SKM-1 (cell line): ENCODE data around the gene HCFC1.

Experiments used
- DNase-seq: peaks from one replicate; lab custom pipeline; 2025; ENCODE audit not compliant: unreplicated experiment; lab: John Stamatoyannopoulos, UW

The HCFC1 gene

DNA sequence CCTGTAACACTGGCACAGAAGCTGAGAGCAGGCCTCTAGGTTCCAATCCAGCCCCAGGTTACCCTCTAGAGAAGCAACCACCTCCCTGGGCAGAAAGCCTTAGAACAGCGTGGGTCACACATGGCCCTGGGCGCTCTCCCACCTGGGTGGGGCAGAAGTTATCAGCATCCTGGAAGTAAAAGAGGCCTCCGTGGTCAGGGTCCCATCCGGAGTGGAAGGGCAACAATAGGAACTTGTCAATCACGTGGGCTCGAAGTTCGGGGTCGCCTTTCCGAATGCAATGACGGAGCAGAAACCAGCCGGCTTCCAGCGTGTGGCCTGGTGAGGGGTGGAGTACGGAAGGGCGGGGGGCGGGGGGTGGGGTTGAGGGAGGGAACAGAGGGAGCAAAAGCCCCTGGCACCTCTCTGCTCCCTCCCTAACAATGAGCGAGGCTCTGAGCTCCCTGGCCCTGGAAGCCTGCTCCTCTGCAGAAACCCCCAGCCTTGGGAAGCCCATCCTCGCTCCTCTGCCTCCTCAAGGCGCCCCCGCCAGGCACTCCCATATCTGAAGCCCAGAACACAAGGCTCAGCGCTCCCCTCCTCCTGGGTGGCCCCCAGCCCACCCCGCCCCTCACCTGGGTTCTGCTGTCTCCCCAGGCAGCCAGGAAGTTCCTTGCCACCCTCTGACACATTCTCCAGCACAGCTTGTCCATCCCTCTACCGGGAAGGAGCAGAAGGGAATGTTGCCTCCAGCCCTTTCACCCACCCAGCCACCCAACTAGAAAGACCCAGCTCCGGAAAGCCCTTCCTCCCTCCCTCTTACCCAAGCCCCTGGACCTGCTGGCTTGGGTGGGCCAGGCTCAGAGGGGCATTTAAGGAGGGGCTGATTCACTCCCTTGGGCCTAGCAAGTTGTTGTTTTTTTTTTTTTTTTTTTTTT, 30.0 kb downstream of the HCFC1 start:
- no peak for DNase-seq

GRCh38 chrX:153939573-153939972, 32.0 kb downstream of the HCFC1 start:
- DNase-seq = no peak

- DNase-seq = no peak
These were observed 33.3 kb downstream of the HCFC1 start for GRCh38 chrX:153938226-153938786.

DNA sequence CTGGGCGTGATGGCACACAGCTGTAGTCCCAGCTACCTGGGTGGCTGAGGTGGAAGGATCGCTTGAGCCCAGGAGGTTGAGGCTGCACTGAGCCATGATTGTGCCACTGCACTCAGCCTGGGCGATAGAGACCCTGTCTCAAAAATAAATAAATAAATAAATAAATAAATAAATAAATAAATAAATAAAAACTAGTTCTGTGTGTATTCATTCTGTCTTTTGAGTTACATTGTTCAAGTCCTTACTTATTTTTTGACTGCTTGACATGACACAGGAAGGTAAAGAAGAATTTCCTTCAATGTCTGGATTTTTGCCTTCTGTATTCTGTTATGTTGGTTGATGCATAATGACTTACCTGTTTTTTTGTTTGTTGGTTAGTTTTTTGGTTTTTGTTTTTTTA, 34.6 kb downstream of the HCFC1 start:
- no peak for DNase-seq

DNA sequence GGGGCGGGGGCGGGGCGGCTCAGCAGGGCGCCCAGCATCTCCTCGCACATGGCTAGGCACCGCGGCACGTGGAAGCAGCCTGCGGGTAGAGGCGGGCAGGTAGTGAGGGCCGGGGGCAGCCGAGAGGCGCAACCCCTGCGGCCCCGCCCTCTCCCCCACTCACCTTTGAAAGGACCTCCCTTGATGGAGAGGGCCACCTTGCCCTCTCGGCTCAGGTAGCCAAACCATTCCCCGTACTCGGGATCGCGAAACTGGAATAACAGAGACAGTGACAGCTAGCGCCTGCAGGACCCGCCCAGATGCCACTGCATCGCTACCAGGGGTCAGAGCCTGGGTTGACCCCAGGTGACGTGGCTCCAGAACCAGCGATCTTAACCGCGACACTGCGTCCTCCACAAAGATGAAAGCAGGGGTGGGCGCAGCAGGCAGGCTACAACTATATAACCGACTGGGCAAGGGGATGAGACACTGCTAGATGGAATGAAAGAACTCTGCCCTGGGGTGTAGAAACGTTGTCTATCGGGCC, 36.2 kb downstream of the HCFC1 start:
- DNase-seq = no peak

DNA sequence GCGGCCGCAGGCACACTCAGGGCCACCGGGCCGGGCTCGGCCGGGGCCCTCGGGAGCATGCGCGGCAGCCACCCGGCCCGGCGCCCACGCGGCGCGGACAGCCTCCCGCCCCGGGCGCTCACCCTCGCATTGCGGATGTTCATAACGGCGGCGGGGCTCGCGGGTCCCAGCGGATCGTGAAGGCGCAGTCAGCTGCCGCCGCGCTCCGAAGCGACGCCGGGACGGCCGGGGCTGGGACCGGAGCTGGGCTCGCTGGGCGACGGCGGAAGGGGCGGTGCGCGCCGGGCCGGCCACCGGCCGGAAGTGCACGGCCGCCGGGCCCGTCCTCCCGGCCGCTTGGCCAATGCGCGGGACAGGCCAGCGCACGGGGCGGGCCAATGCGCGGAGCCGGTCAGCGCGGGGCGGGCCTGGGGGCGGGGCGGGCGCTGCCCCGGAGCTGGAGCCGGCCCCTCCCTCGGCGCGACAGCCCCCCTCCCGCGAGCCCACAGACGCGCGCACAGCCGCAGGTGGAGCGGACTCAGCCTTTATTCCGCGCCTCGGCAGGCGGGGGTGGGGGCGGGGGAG, 36.8 kb downstream of the HCFC1 start, which contains the start of gene NAA10:
Gene NAA10 (minus strand): TSS at position 276 of the 564 bp plus-strand sequence. CDS start 133 bp downstream, at position 143.
- DNase-seq = peak; percentile 2

GRCh38 chrX:153934148-153934761, 37.4 kb downstream of the HCFC1 start:
- DNase-seq = no peak

GRCh38 chrX:153933748-153934147, 37.9 kb downstream of the HCFC1 start:
- DNase-seq = no peak

DNA sequence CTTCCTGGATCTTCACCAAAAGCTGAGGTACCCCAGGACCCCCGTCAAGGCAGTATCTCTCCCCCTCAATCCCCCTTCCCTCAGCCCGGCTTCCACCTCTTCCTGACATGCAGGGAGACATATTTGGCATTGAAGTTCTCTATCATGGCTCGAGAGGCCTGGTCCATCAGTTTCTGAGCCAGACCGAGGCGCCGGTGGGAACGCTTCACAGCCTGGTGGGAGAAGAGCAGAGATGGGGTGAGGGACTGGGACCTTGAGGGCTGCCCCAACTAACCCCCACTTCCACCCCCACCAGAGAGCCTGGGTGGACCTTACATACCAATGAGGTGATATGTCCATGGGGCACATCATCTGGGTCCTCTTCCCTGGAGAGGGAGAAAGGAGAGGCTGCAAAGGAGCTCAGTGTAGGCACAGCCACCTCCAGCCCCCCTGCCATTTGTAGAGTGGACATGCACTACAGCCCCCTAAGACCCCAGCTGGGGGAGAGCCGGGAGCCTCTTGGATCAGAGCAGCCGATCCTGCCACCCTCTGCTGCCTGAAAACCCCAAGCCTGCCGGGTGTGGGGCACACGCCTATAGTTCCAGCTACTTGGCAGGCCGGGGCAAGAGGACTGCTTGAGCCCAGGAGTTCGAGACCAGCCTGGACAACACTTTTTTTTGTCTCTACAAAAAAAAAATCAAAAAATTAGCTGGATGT, 39.2 kb downstream of the HCFC1 start:
- no peak for DNase-seq

GRCh38 chrX:153931748-153932147, 39.9 kb downstream of the HCFC1 start:
- DNase-seq = no peak

DNA sequence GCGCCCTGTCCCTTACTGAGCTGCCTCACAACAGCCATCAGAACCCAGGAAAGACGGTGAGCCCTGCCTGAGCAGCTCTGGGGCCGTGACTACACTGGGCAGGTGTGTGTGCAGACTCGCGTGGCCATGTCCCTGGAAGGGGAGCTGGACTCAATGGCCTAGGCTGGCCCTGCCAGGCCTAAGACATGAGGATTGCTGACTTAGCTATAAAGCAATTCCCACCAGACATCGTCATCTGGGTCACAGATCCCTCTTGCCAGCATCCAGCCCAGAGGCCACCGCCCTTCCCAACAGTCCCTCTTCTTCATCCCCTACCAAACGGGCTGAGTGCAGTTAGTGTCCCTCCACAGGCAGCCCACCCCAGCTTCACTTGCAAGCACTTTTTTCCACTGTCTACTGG, 40.5 kb downstream of the HCFC1 start:
- DNase-seq = no peak

DNA sequence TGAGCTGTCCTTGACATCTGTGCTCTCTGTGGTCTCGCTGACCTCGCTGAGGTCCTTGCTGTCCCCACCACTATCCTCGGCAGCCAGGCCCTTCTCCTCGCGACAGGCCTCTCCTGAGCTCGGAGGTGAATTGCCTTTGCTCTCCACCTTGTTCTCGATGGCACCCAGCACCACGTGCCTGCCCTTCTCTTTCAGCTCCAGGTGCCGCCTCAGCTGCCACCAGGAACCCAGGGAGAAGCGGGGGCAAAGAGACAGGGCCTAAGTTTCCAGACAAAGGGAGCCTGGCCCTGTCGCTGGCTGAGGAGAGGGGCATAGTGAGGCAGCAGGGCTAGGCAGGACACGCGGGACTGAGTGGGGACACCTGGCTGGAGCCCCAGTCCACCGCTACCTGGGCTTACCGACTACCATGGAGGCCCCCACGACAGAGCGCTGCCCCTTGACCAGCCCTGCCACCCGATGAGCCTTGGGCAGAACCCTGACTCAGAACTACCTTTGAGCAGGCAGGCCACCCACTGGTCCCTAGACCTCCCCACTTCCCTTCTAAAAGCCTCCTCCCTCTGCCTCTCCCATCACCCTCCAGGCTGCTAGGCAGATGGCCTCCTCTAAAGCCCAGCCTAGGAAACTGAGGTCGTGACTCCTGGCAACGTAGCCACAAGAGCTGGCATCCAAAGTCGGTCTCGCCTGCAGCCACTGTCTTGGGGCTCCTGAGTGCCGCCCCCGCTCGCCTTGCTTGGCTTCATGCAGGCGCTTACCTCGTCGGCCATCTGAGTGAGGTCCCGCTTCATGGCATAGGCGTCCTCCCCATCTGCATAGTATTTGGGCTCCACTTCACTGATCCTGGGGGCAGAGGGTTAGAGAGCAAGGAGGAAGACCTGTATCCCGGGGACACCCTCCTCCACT, 41.4 kb downstream of the HCFC1 start:
- DNase-seq = no peak

- DNase-seq = no peak
These were observed 42.0 kb downstream of the HCFC1 start for GRCh38 chrX:153929576-153929975.

- DNase-seq = no peak
These were observed 42.8 kb downstream of the HCFC1 start for GRCh38 chrX:153928846-153929245.

DNA sequence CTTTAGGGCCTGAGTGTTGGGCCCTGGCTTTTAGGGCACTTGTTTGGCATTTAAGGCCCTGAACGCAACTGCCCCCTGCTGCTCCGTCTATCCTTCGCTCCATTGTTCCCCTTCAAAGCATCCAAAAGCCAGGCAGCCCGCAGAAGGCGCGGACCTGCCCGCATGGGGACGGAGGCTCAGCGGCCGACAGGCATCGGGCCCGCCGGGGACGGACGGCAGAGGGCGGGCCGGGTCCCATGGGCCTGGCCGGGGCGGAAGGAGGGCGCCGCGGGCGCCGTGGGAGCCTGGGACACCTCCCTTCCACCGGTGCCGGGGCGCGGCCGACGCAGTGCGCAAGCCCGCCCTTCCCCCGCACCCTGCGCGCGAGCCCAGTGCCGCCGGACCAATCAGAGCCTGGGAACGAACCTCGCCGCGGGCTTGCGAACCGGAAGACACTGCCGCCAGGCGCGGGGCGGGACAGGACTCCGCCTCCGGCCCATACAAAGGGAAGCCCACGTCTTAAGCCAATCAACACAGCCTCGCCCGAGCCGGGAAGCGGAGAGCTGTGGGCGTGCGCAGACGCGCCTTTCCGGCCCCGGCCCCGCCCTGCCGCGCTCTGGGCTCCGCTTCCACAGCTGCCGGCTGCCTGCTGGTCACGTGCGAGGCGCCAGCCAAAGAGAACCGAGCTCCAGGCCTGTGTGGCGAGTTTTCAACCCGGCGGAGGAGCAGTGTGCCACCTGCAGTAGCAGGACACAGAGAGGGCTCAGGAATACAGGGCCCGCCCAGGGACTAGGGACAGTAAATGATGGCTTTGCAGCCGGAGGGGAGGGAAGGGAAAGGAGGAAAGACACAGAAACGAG, 43.5 kb downstream of the HCFC1 start:
- peak; percentile 74 for DNase-seq

DNA sequence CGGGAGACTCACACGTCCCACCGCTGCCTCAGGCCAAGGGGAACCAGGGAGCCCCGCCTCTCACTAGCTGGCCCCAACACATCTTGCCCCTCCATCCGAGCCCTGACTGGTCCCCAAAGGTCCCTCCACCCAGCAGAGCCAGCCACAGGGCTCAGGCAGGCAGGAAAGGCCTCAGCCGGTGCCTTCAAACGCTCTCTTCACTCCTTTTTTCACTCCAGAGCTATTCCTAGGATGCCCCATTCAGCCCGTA, 44.0 kb downstream of the HCFC1 start:
- no peak for DNase-seq

- peak; percentile 83 for DNase-seq
These were observed 44.6 kb downstream of the HCFC1 start for GRCh38 chrX:153926858-153927671.

- DNase-seq = no peak
These were observed 45.1 kb downstream of the HCFC1 start for GRCh38 chrX:153926552-153926857.
